ENCODE data around the gene PIP5K1B.

DNA sequence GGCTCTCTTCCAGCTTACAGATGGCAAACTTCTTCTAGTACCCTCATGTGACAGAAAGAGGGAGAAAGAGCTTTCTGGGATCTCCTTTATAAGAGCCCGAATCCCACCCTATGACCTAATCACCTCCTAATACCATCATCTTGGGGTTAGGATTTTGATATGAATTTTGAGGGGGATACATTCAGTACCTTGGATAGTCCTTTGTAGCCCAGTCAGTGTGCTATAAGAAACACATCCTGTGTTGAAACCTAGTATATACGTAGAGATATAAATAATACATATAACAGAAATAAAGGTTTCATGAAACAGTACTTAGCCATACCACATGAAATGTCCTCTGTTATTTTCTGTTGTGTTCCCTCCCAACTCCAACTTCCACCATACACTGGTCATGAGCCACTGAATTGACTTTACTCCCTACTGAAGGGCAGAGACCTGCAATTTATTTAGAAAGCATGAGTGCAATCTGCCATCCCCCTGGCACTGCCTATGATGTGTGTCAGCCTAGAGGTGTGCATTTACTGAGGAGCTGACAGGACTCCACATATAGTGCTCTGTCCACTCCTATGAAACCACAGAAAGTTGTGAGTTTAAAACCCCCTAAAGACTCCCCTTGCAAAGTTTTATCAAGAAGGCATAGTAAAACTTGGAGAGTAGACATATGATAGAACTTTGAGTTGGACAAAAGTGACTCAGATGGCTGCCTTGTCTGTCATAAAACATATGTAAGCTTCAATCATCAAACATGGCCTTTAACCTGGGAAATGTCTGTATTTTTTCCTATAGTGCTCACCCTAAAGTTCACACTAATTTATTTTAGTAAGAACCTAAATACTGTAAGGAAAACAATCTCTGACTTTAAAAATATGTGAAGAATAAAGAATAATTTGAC is 12.8 kb downstream of the PIP5K1B start:
- TF ChIP-seq, protein P1, sequence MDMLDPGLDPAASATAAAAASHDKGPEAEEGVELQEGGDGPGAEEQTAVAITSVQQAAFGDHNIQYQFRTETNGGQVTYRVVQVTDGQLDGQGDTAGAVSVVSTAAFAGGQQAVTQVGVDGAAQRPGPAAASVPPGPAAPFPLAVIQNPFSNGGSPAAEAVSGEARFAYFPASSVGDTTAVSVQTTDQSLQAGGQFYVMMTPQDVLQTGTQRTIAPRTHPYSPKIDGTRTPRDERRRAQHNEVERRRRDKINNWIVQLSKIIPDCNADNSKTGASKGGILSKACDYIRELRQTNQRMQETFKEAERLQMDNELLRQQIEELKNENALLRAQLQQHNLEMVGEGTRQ (CRISPR knock-in tag; IDR thresholded peaks at IDR 0.05): no peak
- TF ChIP-seq, protein P2, sequence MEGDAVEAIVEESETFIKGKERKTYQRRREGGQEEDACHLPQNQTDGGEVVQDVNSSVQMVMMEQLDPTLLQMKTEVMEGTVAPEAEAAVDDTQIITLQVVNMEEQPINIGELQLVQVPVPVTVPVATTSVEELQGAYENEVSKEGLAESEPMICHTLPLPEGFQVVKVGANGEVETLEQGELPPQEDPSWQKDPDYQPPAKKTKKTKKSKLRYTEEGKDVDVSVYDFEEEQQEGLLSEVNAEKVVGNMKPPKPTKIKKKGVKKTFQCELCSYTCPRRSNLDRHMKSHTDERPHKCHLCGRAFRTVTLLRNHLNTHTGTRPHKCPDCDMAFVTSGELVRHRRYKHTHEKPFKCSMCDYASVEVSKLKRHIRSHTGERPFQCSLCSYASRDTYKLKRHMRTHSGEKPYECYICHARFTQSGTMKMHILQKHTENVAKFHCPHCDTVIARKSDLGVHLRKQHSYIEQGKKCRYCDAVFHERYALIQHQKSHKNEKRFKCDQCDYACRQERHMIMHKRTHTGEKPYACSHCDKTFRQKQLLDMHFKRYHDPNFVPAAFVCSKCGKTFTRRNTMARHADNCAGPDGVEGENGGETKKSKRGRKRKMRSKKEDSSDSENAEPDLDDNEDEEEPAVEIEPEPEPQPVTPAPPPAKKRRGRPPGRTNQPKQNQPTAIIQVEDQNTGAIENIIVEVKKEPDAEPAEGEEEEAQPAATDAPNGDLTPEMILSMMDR (IDR thresholded peaks at IDR 0.05): no peak
- no peak for TF ChIP-seq NR2C2 (CRISPR knock-in tag; IDR thresholded peaks at IDR 0.05)
- TF ChIP-seq, protein P3, sequence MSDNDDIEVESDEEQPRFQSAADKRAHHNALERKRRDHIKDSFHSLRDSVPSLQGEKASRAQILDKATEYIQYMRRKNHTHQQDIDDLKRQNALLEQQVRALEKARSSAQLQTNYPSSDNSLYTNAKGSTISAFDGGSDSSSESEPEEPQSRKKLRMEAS (CRISPR knock-in tag; IDR thresholded peaks at IDR 0.05): no peak
- TF ChIP-seq, protein P4, sequence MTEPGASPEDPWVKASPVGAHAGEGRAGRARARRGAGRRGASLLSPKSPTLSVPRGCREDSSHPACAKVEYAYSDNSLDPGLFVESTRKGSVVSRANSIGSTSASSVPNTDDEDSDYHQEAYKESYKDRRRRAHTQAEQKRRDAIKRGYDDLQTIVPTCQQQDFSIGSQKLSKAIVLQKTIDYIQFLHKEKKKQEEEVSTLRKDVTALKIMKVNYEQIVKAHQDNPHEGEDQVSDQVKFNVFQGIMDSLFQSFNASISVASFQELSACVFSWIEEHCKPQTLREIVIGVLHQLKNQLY (CRISPR knock-in tag; IDR thresholded peaks at IDR 0.05): no peak
- TF ChIP-seq, protein P5, sequence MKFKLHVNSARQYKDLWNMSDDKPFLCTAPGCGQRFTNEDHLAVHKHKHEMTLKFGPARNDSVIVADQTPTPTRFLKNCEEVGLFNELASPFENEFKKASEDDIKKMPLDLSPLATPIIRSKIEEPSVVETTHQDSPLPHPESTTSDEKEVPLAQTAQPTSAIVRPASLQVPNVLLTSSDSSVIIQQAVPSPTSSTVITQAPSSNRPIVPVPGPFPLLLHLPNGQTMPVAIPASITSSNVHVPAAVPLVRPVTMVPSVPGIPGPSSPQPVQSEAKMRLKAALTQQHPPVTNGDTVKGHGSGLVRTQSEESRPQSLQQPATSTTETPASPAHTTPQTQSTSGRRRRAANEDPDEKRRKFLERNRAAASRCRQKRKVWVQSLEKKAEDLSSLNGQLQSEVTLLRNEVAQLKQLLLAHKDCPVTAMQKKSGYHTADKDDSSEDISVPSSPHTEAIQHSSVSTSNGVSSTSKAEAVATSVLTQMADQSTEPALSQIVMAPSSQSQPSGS (CRISPR knock-in tag; IDR thresholded peaks at IDR 0.05; ENCODE audit: borderline replicate concordance, low read depth): no peak
- no peak for TF ChIP-seq MXD4 (CRISPR knock-in tag; IDR thresholded peaks at IDR 0.05; ENCODE audit: borderline replicate concordance)
- TF ChIP-seq, protein P6, sequence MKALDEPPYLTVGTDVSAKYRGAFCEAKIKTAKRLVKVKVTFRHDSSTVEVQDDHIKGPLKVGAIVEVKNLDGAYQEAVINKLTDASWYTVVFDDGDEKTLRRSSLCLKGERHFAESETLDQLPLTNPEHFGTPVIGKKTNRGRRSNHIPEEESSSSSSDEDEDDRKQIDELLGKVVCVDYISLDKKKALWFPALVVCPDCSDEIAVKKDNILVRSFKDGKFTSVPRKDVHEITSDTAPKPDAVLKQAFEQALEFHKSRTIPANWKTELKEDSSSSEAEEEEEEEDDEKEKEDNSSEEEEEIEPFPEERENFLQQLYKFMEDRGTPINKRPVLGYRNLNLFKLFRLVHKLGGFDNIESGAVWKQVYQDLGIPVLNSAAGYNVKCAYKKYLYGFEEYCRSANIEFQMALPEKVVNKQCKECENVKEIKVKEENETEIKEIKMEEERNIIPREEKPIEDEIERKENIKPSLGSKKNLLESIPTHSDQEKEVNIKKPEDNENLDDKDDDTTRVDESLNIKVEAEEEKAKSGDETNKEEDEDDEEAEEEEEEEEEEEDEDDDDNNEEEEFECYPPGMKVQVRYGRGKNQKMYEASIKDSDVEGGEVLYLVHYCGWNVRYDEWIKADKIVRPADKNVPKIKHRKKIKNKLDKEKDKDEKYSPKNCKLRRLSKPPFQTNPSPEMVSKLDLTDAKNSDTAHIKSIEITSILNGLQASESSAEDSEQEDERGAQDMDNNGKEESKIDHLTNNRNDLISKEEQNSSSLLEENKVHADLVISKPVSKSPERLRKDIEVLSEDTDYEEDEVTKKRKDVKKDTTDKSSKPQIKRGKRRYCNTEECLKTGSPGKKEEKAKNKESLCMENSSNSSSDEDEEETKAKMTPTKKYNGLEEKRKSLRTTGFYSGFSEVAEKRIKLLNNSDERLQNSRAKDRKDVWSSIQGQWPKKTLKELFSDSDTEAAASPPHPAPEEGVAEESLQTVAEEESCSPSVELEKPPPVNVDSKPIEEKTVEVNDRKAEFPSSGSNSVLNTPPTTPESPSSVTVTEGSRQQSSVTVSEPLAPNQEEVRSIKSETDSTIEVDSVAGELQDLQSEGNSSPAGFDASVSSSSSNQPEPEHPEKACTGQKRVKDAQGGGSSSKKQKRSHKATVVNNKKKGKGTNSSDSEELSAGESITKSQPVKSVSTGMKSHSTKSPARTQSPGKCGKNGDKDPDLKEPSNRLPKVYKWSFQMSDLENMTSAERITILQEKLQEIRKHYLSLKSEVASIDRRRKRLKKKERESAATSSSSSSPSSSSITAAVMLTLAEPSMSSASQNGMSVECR (CRISPR knock-in tag; IDR thresholded peaks at IDR 0.05; ENCODE audit: borderline replicate concordance): no peak

Measured in WTC11 (cell line).